ENCODE results near the gene CHRNB4.
"Not testable (repeated sequence)": the region's sequence is repeated elsewhere in the genome, so short reads cannot be mapped to it uniquely, and the experiment has no call there.

CHRNB4 gene

GRCh38 chr15:78641102-78641748 is at the start of gene CHRNB4:
Gene CHRNB4, minus strand, starts transcription at chr15:78641210. Its CDS starts 77 bp downstream, at chr15:78641133.
- DNase-seq, result peak in 1 of 56 donors; percentile 61

- DNase-seq, result no peak
Measured at GRCh38 chr15:78689626-78690025, 48.6 kb upstream of the CHRNB4 start.

GRCh38 chr15:78685925-78686324 is 44.9 kb upstream of the CHRNB4 start:
- no peak for DNase-seq

- no peak for DNase-seq
Measured at GRCh38 chr15:78685159-78685921, 44.3 kb upstream of the CHRNB4 start.

- DNase-seq, result no peak
Measured at GRCh38 chr15:78684657-78685056, 43.6 kb upstream of the CHRNB4 start.

GRCh38 chr15:78683599-78683998 is 42.6 kb upstream of the CHRNB4 start:
- DNase-seq, result not testable (repeated sequence)

GRCh38 chr15:78682693-78683410 is 41.8 kb upstream of the CHRNB4 start:
- DNase-seq, result no peak

- DNase-seq, result no peak
Measured at GRCh38 chr15:78682004-78682651, 41.1 kb upstream of the CHRNB4 start.

- no peak for DNase-seq
Measured at GRCh38 chr15:78681281-78682003, 40.4 kb upstream of the CHRNB4 start.

- DNase-seq, result no peak
Measured at GRCh38 chr15:78680431-78681075, 39.5 kb upstream of the CHRNB4 start.

GRCh38 chr15:78679089-78679511 is 38.1 kb upstream of the CHRNB4 start:
- no peak for DNase-seq

GRCh38 chr15:78676424-78677110 is 35.6 kb upstream of the CHRNB4 start:
- no peak for DNase-seq

- DNase-seq, result no peak
Measured at GRCh38 chr15:78675617-78676360, 34.8 kb upstream of the CHRNB4 start.

GRCh38 chr15:78675206-78675605 is 34.2 kb upstream of the CHRNB4 start:
- DNase-seq, result no peak

- no peak for DNase-seq
Measured at GRCh38 chr15:78673917-78674444, 33.0 kb upstream of the CHRNB4 start.

GRCh38 chr15:78673476-78673875 is 32.5 kb upstream of the CHRNB4 start:
- no peak for DNase-seq

GRCh38 chr15:78672285-78673014 is 31.4 kb upstream of the CHRNB4 start:
- peak in 2 of 56 donors; percentile 1 to 6 for DNase-seq

- peak in 3 of 56 donors; percentile 2 to 16 (median 13) for DNase-seq
Measured at GRCh38 chr15:78671626-78672211, 30.7 kb upstream of the CHRNB4 start.
